HepG2 (cell line): ENCODE measurements around the gene SEC61B. TPM values are rescaled to one million over a fixed set of nuclear protein-coding genes. Genes with fewer than 3 reads are reported as not detected.

Source experiments
- AHR ChIP-seq: IDR thresholded peaks from 2 replicates; pipeline ENCODE4 v1.6.1; 2018; ENCODE audit warnings: missing genetic modification reagents, missing compliant biosample characterization
- CC2D1A ChIP-seq: sonication (generic); formaldehyde crosslinking; IDR thresholded peaks from 2 replicates; pipeline ENCODE4 v1.8.1; 2023; ENCODE audit warnings: mild to moderate bottlenecking, missing genetic modification reagents
- GTF2F1 ChIP-seq: fragments of 150-350 bp; IDR thresholded peaks from 2 replicates; pipeline ENCODE4 v1.6.1; 2014; ENCODE audit warnings: low read length
- HES4 ChIP-seq: sonication (generic); formaldehyde crosslinking; IDR thresholded peaks from 2 replicates; pipeline ENCODE4 v1.9.0; 2021; ENCODE audit warnings: mild to moderate bottlenecking, missing genetic modification reagents, borderline replicate concordance
- KAT7 ChIP-seq: IDR thresholded peaks from 2 replicates; pipeline ENCODE4 v1.6.1; 2018; ENCODE audit warnings: borderline replicate concordance, missing compliant biosample characterization
- MXD1 ChIP-seq: sonication (generic); formaldehyde crosslinking; IDR thresholded peaks from 2 replicates; pipeline ENCODE4 v1.4.0; 2020; ENCODE audit warnings: mild to moderate bottlenecking, missing genetic modification reagents
- MZF1 ChIP-seq: sonication (generic); formaldehyde crosslinking; IDR thresholded peaks from 2 replicates; pipeline ENCODE4 v1.8.1; 2023; ENCODE audit warnings: mild to moderate bottlenecking, missing genetic modification reagents, borderline replicate concordance
- NCOA2 ChIP-seq: sonication (generic); formaldehyde crosslinking; IDR thresholded peaks from 2 replicates; pipeline ENCODE4 v1.8.0; 2022; ENCODE audit warnings: inconsistent platforms
- PAF1 ChIP-seq: IDR thresholded peaks from 2 replicates; pipeline ENCODE4 v1.6.1; 2016; ENCODE audit warnings: missing genetic modification reagents, missing compliant biosample characterization
- SAFB2 ChIP-seq: sonication (generic); formaldehyde crosslinking; IDR thresholded peaks from 2 replicates; pipeline ENCODE4 v1.5.1; 2020; ENCODE audit warnings: missing genetic modification reagents, low read depth, mild to moderate bottlenecking, borderline replicate concordance
- ZFAT ChIP-seq: sonication (generic); formaldehyde crosslinking; conservative IDR thresholded peaks from 2 replicates; pipeline ENCODE4 v1.8.1; 2023; ENCODE audit warnings: missing genetic modification reagents, inconsistent platforms
- ZNF136 ChIP-seq: sonication (generic); formaldehyde crosslinking; IDR thresholded peaks from 2 replicates; pipeline ENCODE4 v1.8.1; 2022; ENCODE audit warnings: low read depth, mild to moderate bottlenecking, moderate library complexity, missing genetic modification reagents
- ZNF281 ChIP-seq: sonication (generic); formaldehyde crosslinking; IDR thresholded peaks from 2 replicates; pipeline ENCODE4 v1.4.0; 2020; ENCODE audit warnings: missing genetic modification reagents, borderline replicate concordance
- ZNF292 ChIP-seq: sonication (generic); formaldehyde crosslinking; IDR thresholded peaks from 2 replicates; pipeline ENCODE4 v1.8.1; 2022; ENCODE audit warnings: mild to moderate bottlenecking, low read depth, missing genetic modification reagents, borderline replicate concordance
- ZNF687 ChIP-seq: sonication (generic); formaldehyde crosslinking; IDR thresholded peaks from 2 replicates; pipeline ENCODE4 v1.5.1; 2020; ENCODE audit warnings: mild to moderate bottlenecking, missing genetic modification reagents, moderate library complexity
- ZNF710 ChIP-seq: sonication (generic); formaldehyde crosslinking; IDR thresholded peaks from 2 replicates; pipeline ENCODE4 v1.5.0; 2020; ENCODE audit warnings: mild to moderate bottlenecking, missing genetic modification reagents, borderline replicate concordance
- ZSCAN30 ChIP-seq: sonication (generic); formaldehyde crosslinking; IDR thresholded peaks from 2 replicates; pipeline ENCODE4 v1.5.0; 2020; ENCODE audit warnings: mild to moderate bottlenecking, missing genetic modification reagents
- polyA plus RNA-seq, 8 experiments: library from polyadenylated mRNA; depleted of rRNA in 3 of 8; stranded (reverse) in 7 of 8; unstranded in 1 of 8; fragments of >200 nt; fragmentation: Illumina TruSeq in 4 of 8; extraction: Trizol in 4 of 8; gene quantifications; 2 replicates each; pipeline versions ENCODE4 v1.2.1 to v1.2.3, GENCODE V29; 2011 to 2016; ENCODE audit warnings: low read depth in 4 of 8, missing spikeins in 1 of 8, mixed read lengths in 1 of 8; ENCODE audit not compliant: insufficient read depth in 1 of 8
- total RNA-seq, 5 experiments: library from RNA; depleted of rRNA; stranded (reverse); fragments of >200 nt; fragmentation: Illumina TruSeq; extraction: Trizol; gene quantifications; 2 replicates each; pipeline ENCODE4 v1.2.3, GENCODE V29; 2016; ENCODE audit warnings: low read depth in 1 of 5
- TF ChIP-seq, protein P1 (sequence below): sonication (generic); formaldehyde crosslinking; IDR thresholded peaks from 2 replicates; pipeline ENCODE4 v1.4.0; 2020; ENCODE audit warnings: missing genetic modification reagents

SEC61B gene
- total and polyA plus RNA-seq, 2 of the 13 experiments (the other 11 are each of a cell fraction or from before 2014, with no cell fraction given): 191 to 368 TPM

GRCh38 chr9:99259231-99259918 is 37.3 kb downstream of the SEC61B start (continued):
- TF ChIP-seq ZFAT (peak; percentile 69; the same call in 1 of the 2 replicates), CC2D1A (CRISPR knock-in tag) (0 out of 2 replicates have a peak, but pooled peaks have one; percentile 38), PAF1 (CRISPR knock-in tag) (no peak), NCOA2 (CRISPR knock-in tag) (no peak), KAT7 (CRISPR knock-in tag) (no peak), ZSCAN30 (CRISPR knock-in tag) (no peak), AHR (CRISPR knock-in tag) (no peak), ZNF292 (CRISPR knock-in tag) (peak; percentile 43; the same call in 1 of the 2 replicates), MZF1 (no peak), GTF2F1 (no peak), HES4 (CRISPR knock-in tag) (no peak), ZNF687 (CRISPR knock-in tag) (peak; percentile 76), ZNF281 (peak; percentile 55; the same call in 1 of the 2 replicates), MXD1 (CRISPR knock-in tag) (0 out of 2 replicates have a peak, but pooled peaks have one; percentile 25), ZNF136 (no peak), ZNF710 (CRISPR knock-in tag) (no peak), SAFB2 (CRISPR knock-in tag) (no peak)
- TF ChIP-seq, protein P1, sequence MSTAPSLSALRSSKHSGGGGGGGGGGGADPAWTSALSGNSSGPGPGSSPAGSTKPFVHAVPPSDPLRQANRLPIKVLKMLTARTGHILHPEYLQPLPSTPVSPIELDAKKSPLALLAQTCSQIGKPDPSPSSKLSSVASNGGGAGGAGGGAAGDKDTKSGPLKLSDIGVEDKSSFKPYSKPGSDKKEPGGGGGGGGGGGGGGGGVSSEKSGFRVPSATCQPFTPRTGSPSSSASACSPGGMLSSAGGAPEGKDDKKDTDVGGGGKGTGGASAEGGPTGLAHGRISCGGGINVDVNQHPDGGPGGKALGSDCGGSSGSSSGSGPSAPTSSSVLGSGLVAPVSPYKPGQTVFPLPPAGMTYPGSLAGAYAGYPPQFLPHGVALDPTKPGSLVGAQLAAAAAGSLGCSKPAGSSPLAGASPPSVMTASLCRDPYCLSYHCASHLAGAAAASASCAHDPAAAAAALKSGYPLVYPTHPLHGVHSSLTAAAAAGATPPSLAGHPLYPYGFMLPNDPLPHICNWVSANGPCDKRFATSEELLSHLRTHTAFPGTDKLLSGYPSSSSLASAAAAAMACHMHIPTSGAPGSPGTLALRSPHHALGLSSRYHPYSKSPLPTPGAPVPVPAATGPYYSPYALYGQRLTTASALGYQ: no peak
